IMR-90 (cell line): ENCODE data around the gene ROPN1B. TPM values are rescaled to one million over a fixed set of nuclear protein-coding genes. Genes with fewer than 3 reads are reported as not detected.
"Not testable (repeated sequence)": the region's sequence is repeated elsewhere in the genome, so short reads cannot be mapped to it uniquely, and the experiment has no call there.

ENCODE experiments used
- ATAC-seq: fragments of 200-7000 bp; cut with Tn5 transposase; 2 replicates; pipeline ENCODE4 v1.9.1; 2020; ENCODE audit warnings: low read depth, mild to moderate bottlenecking, moderate library complexity
- BruUV-seq: library from RNA; stranded (reverse); fragments of 400-500 nt; replicated peaks from 2 replicates; lab custom pipeline; 2021; lab: Mats Ljungman, UMichigan
- CTCF ChIA-PET: fragments of 300-600 bp; formaldehyde crosslinking; extraction: SDS; loops from one replicate; lab custom pipeline; 2021; ENCODE audit warnings: antibody characterized with exemption; lab: Yijun Ruan, JAX
- POLR2A ChIA-PET: fragments of 300-600 bp; sonication (Branson Sonifier 250); formaldehyde crosslinking; loops from one replicate; lab custom pipeline; 2022; ENCODE audit warnings: antibody characterized with exemption; ENCODE audit not compliant: unreplicated experiment; lab: Charles Lee
- DNase-seq: peaks from one replicate; pipeline ENCODE4 v3.0.0; 2013
- H2AFZ ChIP-seq: replicated peaks from 2 replicates; pipeline ENCODE3; 2013; ENCODE audit warnings: low read length, mild to moderate bottlenecking; ENCODE audit not compliant: poor library complexity
- H2AK5ac ChIP-seq: 2 replicates; pipeline ENCODE4 v1.6.1; 2013; ENCODE audit warnings: low read depth, low read length, inconsistent platforms
- H2AK9ac ChIP-seq: replicated peaks from 2 replicates; pipeline ENCODE3; 2013; ENCODE audit warnings: mild to moderate bottlenecking, low read depth, low read length, moderate library complexity; ENCODE audit not compliant: poor library complexity
- H2BK120ac ChIP-seq: 2 replicates; pipeline ENCODE4 v1.6.1; 2013; ENCODE audit warnings: low read depth, low read length, inconsistent platforms
- H2BK15ac ChIP-seq: 3 replicates; pipeline ENCODE4 v1.6.1; 2013; ENCODE audit warnings: low read depth, low read length, inconsistent platforms
- H2BK20ac ChIP-seq: 2 replicates; pipeline ENCODE4 v1.6.1; 2013; ENCODE audit warnings: low read depth, mild to moderate bottlenecking, inconsistent platforms, low read length, moderate library complexity
- H2BK5ac ChIP-seq: 2 replicates; pipeline ENCODE4 v1.6.1; 2013; ENCODE audit warnings: mild to moderate bottlenecking, low read depth, low read length, inconsistent platforms; ENCODE audit not compliant: poor library complexity, severe bottlenecking
- H3K14ac ChIP-seq: replicated peaks from 2 replicates; pipeline ENCODE4 v1.6.1; 2013; ENCODE audit warnings: low read depth, low read length, inconsistent platforms
- H3K18ac ChIP-seq: 2 replicates; pipeline ENCODE4 v1.6.1; 2013; ENCODE audit warnings: low read depth, low read length, control low read depth
- H3K23ac ChIP-seq: 2 replicates; pipeline ENCODE4 v1.6.1; 2013; ENCODE audit warnings: low read depth, low read length, inconsistent platforms
- H3K27ac ChIP-seq: 2 replicates; pipeline ENCODE4 v1.5.1; 2013; ENCODE audit warnings: mild to moderate bottlenecking, control low read depth, low read length; ENCODE audit not compliant: insufficient read depth
- H3K27me3 ChIP-seq: 2 replicates; pipeline ENCODE4 v1.6.1; 2013; ENCODE audit warnings: low read length; ENCODE audit not compliant: control insufficient read depth, insufficient read depth
- H3K36me3 ChIP-seq: 2 replicates; pipeline ENCODE4 v1.6.1; 2013; ENCODE audit warnings: low read length, mixed read lengths; ENCODE audit not compliant: control insufficient read depth, insufficient read depth
- H3K4ac ChIP-seq: 2 replicates; pipeline ENCODE4 v1.6.1; 2013; ENCODE audit warnings: low read depth, low read length, inconsistent platforms
- H3K4me1 ChIP-seq: 2 replicates; pipeline ENCODE4 v1.6.1; 2013; ENCODE audit warnings: low read length, mixed read lengths; ENCODE audit not compliant: control insufficient read depth, insufficient read depth
- H3K4me2 ChIP-seq: 2 replicates; pipeline ENCODE4 v1.6.1; 2013; ENCODE audit warnings: low read depth, mild to moderate bottlenecking, control low read depth, low read length, moderate library complexity
- H3K4me3 ChIP-seq: 2 replicates; pipeline ENCODE4 v1.5.1; 2013; ENCODE audit warnings: low read depth, mild to moderate bottlenecking, control low read depth, low read length, moderate library complexity; ENCODE audit not compliant: insufficient read depth
- H3K56ac ChIP-seq: 2 replicates; pipeline ENCODE4 v1.6.1; 2013; ENCODE audit warnings: low read length, inconsistent platforms; ENCODE audit not compliant: insufficient read depth; ENCODE audit errors: extremely low read depth
- H3K79me1 ChIP-seq, 2 experiments: 2 replicates each; pipeline ENCODE4 v1.6.1; 2013; ENCODE audit warnings: low read length in 2 of 2, inconsistent platforms in 1 of 2, low read depth in 1 of 2
- H3K9ac ChIP-seq: 2 replicates; pipeline ENCODE4 v1.6.1; 2013; ENCODE audit warnings: low read depth, low read length, control low read depth
- H3K9me1 ChIP-seq: 2 replicates; pipeline ENCODE4 v1.6.1; 2013; ENCODE audit warnings: low read length, inconsistent platforms; ENCODE audit not compliant: insufficient read depth
- H3K9me3 ChIP-seq: 2 replicates; pipeline ENCODE4 v1.6.1; 2013; ENCODE audit warnings: low read length; ENCODE audit not compliant: control insufficient read depth, insufficient read depth
- H4K20me1 ChIP-seq: 2 replicates; pipeline ENCODE4 v1.6.1; 2013; ENCODE audit warnings: low read length, inconsistent platforms; ENCODE audit not compliant: insufficient read depth
- H4K5ac ChIP-seq: 2 replicates; pipeline ENCODE4 v1.6.1; 2013; ENCODE audit warnings: mild to moderate bottlenecking, low read depth, low read length, control low read depth
- H4K8ac ChIP-seq, 2 experiments: 2 replicates each; pipeline ENCODE4 v1.6.1; 2013; ENCODE audit warnings: low read depth in 2 of 2, low read length in 2 of 2, control low read depth in 1 of 2, inconsistent platforms in 1 of 2
- H4K91ac ChIP-seq: 2 replicates; pipeline ENCODE4 v1.6.1; 2013; ENCODE audit warnings: low read depth, low read length, inconsistent platforms; ENCODE audit not compliant: insufficient read depth
- RAD21 ChIP-seq: IDR thresholded peaks from 2 replicates; pipeline ENCODE4 v1.6.1; 2012; ENCODE audit warnings: low read length, improper control_type of control experiment
- SMC3 ChIP-seq: fragments of 150-350 bp; IDR thresholded peaks from 2 replicates; pipeline ENCODE4 v1.6.1; 2016; ENCODE audit warnings: low read depth, mild to moderate bottlenecking, antibody characterized with exemption, low read length, moderate library complexity
- WGBS, 2 experiments: methylation state at CpG; one replicate each; pipeline versions ENCODE4 v1.1.5 to v1.1.7; 2013; ENCODE audit warnings: missing lambda C conversion rate in 2 of 2; ENCODE audit not compliant: insufficient read length in 1 of 2; ENCODE audit errors: extremely low coverage in 2 of 2; 5-methylcytosine and 5-hydroxymethylcytosine counted together
- dilution Hi-C: fragments of 300-500 bp; cut with HindIII; formaldehyde crosslinking; loops from one replicate; pipeline ENCODE4 v1.14.3; 2018; ENCODE audit warnings: low sequenced_read_pairs; ENCODE audit not compliant: unreplicated experiment
- in situ Hi-C: fragments of 300-500 bp; cut with MboI; formaldehyde crosslinking; loops from 3 replicates; pipeline ENCODE4 v1.14.3; 2019; ENCODE audit warnings: low sequenced_read_pairs, inconsistent platforms, mixed read lengths
- intact Hi-C: fragments of 100-400 bp; cut with micrococcal nuclease; formaldehyde crosslinking; loops from 2 replicates; pipeline ENCODE4 v1.10.0; 2022
- polyA plus RNA-seq, 3 experiments: library from polyadenylated mRNA; depleted of rRNA; stranded (reverse); fragments of >200 nt; gene quantifications; 2 replicates each; pipeline ENCODE4 v1.2.3, GENCODE V29; 2012; ENCODE audit warnings: low replicate concordance in 1 of 3
- total RNA-seq: library from RNA; depleted of rRNA; stranded (reverse); fragments of >200 nt; gene quantifications from 2 replicates; pipeline ENCODE4 v1.2.3, GENCODE V29; 2012
- TF ChIP-seq, protein P1 (sequence below): conservative IDR thresholded peaks from 2 replicates; pipeline ENCODE4 v1.5.1; 2012; ENCODE audit warnings: mild to moderate bottlenecking, low read depth, low read length, improper control_type of control experiment

ROPN1B gene
- total and polyA plus RNA-seq, 2 of the 4 experiments (the other 2 are of a cell fraction), result not detected

DNA sequence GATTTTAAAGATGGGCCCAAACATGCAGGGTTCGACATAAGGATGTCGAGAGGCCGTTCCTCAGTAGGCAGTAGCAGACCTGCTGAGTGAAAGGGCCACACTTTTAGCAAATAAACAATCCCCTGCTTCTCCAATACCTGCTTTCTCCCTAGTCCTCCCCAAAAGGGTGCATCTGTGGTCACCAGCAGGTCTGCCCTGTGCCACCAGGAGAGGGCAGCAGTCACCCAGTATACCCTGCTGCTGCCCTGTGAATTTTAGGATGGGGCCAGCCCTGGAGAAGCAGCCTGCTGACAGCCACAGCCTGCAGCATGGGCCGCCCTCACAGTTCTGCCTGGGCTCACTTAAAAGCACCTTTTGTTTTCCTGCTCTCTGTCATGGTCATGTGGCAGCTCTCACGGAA lies 47.3 kb upstream of the ROPN1B start:
- BruUV-seq, H3K56ac ChIP-seq, H3K23ac ChIP-seq, H3K18ac ChIP-seq, H2BK5ac ChIP-seq, CTCF ChIA-PET, H3K27ac ChIP-seq, H3K9ac ChIP-seq, H3K14ac ChIP-seq, H2BK120ac ChIP-seq, H2AK5ac ChIP-seq, H3K27me3 ChIP-seq, H4K5ac ChIP-seq, H4K8ac ChIP-seq, H4K91ac ChIP-seq, H3K9me3 ChIP-seq, ATAC-seq, POLR2A ChIA-PET, in situ Hi-C loops, H3K79me1 ChIP-seq, H2BK20ac ChIP-seq, H3K36me3 ChIP-seq, H2AK9ac ChIP-seq, H3K9me1 ChIP-seq, H3K4me3 ChIP-seq, H2AFZ ChIP-seq, H2BK15ac ChIP-seq, intact Hi-C loops, H4K20me1 ChIP-seq, dilution Hi-C loops, H3K4ac ChIP-seq, H3K4me1 ChIP-seq, H3K4me2 ChIP-seq: not testable (repeated sequence)
- DNase-seq, result peak; percentile 35
- peak; percentile 46 for TF ChIP-seq RAD21
- TF ChIP-seq, protein P1, sequence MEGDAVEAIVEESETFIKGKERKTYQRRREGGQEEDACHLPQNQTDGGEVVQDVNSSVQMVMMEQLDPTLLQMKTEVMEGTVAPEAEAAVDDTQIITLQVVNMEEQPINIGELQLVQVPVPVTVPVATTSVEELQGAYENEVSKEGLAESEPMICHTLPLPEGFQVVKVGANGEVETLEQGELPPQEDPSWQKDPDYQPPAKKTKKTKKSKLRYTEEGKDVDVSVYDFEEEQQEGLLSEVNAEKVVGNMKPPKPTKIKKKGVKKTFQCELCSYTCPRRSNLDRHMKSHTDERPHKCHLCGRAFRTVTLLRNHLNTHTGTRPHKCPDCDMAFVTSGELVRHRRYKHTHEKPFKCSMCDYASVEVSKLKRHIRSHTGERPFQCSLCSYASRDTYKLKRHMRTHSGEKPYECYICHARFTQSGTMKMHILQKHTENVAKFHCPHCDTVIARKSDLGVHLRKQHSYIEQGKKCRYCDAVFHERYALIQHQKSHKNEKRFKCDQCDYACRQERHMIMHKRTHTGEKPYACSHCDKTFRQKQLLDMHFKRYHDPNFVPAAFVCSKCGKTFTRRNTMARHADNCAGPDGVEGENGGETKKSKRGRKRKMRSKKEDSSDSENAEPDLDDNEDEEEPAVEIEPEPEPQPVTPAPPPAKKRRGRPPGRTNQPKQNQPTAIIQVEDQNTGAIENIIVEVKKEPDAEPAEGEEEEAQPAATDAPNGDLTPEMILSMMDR, result peak; percentile 29; the same call in 1 of the 2 replicates
- peak; percentile 34; the same call in 1 of the 2 replicates for TF ChIP-seq SMC3
- 40% methylated on average over 2 of the region's 5 CpGs; no CpG with 5 or more reads in 1 of the 2 experiments for WGBS, 2 experiments

DNA sequence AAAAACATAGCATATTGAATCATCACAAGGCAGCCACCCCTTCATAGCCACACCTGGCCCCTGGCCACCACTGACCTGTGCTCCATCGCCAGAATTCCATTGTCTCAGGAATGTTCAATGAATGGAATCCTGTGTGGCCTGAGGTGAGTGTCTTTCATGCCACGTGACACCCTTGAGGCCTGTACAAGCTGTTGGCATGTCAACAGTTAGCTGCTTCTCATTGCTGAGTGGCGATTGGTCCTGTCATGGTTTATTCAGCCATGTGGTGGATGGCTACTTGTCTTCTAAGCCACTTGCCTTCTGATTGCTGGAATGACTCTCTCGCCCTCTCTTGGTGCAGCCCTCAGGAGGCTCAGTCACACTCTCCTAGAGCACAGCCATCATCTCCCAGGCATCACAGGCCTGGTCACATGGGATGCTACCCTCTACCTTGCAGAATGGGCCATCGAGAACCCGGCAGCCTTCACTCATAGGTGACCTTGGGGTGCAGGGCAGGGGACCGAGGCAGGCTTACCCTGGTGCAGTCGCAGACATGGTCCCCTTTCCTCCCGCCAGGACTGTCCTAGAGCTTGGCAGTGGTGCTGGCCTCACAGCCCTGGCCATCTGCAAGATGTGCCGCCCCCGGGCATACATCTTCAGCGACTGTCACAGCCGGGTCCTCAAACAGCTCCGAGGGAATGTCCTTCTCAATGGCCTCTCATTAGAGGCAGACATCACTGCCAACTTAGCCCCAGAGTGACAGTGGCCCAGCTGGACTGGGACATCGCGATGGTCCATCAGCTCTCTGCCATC lies 45.5 kb upstream of the ROPN1B start:
- H2AK5ac ChIP-seq, H3K56ac ChIP-seq, ATAC-seq, H2AK9ac ChIP-seq, in situ Hi-C loops, H4K91ac ChIP-seq, H3K79me1 ChIP-seq, H3K23ac ChIP-seq, H3K4me2 ChIP-seq, H3K9me1 ChIP-seq, H2AFZ ChIP-seq, H3K36me3 ChIP-seq, intact Hi-C loops, H3K14ac ChIP-seq, H2BK5ac ChIP-seq, H3K27ac ChIP-seq, POLR2A ChIA-PET, H3K9me3 ChIP-seq, H3K4me3 ChIP-seq, dilution Hi-C loops, CTCF ChIA-PET, H4K8ac ChIP-seq, H3K18ac ChIP-seq, H4K5ac ChIP-seq, H3K4me1 ChIP-seq, BruUV-seq, H2BK15ac ChIP-seq, H3K27me3 ChIP-seq, H4K20me1 ChIP-seq, H3K4ac ChIP-seq, H3K9ac ChIP-seq, H2BK120ac ChIP-seq, H2BK20ac ChIP-seq: not testable (repeated sequence)
- DNase-seq, result peak; percentile 35
- 90% methylated on average over 5 of the region's 16 CpGs; no CpG with 5 or more reads in 1 of the 2 experiments for WGBS, 2 experiments
